GM19035 (cell line): ENCODE measurements around the gene FEZF2.

Source experiments
- ATAC-seq: cut with Tn5 transposase; IDR thresholded peaks from one replicate; pipeline ENCODE4 v1.9.1; 2021; ENCODE audit not compliant: unreplicated experiment

FEZF2 gene

GRCh38 chr3:62332835-62333244, 40.5 kb downstream of the FEZF2 start:
- ATAC-seq, result no peak

GRCh38 chr3:62332017-62332416, 41.3 kb downstream of the FEZF2 start:
- ATAC-seq, result no peak

- ATAC-seq, result no peak
Measured at GRCh38 chr3:62329971-62330370, 43.4 kb downstream of the FEZF2 start.

- ATAC-seq, result no peak
Measured at GRCh38 chr3:62325896-62326295, 47.5 kb downstream of the FEZF2 start.

- no peak for ATAC-seq
Measured at GRCh38 chr3:62323241-62323640, 50.1 kb downstream of the FEZF2 start.
